ENCODE data around the gene NKD1. TPM values are rescaled to one million over a fixed set of nuclear protein-coding genes. Genes with fewer than 3 reads are reported as not detected.

Gene NKD1
- total RNA-seq, 6 donors from 2014 or later = 9.9 to 59.7 (median 21.4) TPM

DNA sequence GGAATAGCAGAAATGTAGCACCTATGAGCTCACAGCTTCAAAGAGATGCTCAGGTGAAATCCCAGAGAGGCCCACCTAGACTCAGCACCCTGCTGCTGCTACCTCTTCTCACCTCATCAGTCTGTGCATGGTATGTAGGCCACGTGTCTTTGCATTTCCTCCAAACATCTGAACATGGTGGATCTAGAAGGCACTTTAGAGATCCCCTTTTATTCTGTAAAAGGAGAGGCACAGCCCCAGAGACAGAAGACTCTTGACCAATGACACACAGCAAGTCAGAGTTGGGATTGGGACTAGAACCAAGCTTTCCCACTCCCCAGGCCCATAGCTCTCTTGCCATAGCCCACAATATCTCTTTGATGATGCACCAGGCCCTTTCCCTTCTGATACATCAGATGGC lies 19.4 kb upstream of the NKD1 start:
- no peak for DNase-seq
- H3K36me3 ChIP-seq = no peaks in the 10 kb centered on the region
- H3K4me3 ChIP-seq = no peak overlapping the region
- H3K27me3 ChIP-seq = no peaks in the 10 kb centered on the region
- no peak for ATAC-seq (ENCODE audit: low FRiP score in 2 of 2)
- H3K4me1 ChIP-seq = no peaks in the 10 kb centered on the region
- TF ChIP-seq EP300 (IDR thresholded peaks at IDR 0.05) = no peak
- TF ChIP-seq POLR2A (IDR thresholded peaks at IDR 0.05) = no peak
- TF ChIP-seq, protein P1, sequence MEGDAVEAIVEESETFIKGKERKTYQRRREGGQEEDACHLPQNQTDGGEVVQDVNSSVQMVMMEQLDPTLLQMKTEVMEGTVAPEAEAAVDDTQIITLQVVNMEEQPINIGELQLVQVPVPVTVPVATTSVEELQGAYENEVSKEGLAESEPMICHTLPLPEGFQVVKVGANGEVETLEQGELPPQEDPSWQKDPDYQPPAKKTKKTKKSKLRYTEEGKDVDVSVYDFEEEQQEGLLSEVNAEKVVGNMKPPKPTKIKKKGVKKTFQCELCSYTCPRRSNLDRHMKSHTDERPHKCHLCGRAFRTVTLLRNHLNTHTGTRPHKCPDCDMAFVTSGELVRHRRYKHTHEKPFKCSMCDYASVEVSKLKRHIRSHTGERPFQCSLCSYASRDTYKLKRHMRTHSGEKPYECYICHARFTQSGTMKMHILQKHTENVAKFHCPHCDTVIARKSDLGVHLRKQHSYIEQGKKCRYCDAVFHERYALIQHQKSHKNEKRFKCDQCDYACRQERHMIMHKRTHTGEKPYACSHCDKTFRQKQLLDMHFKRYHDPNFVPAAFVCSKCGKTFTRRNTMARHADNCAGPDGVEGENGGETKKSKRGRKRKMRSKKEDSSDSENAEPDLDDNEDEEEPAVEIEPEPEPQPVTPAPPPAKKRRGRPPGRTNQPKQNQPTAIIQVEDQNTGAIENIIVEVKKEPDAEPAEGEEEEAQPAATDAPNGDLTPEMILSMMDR (IDR thresholded peaks at IDR 0.05) = no peak
- no peak for TF ChIP-seq POLR2AphosphoS5 (IDR thresholded peaks at IDR 0.05)
- 67 to 77% methylated on average over 1 of the region's 1 CpG for WGBS, 2 donors
- H3K9me3 ChIP-seq = peaks cover 0 to 6% (median 0%) of the 10 kb centered on the region in 4 donors
- no peak overlapping the region for H3K27ac ChIP-seq

DNA sequence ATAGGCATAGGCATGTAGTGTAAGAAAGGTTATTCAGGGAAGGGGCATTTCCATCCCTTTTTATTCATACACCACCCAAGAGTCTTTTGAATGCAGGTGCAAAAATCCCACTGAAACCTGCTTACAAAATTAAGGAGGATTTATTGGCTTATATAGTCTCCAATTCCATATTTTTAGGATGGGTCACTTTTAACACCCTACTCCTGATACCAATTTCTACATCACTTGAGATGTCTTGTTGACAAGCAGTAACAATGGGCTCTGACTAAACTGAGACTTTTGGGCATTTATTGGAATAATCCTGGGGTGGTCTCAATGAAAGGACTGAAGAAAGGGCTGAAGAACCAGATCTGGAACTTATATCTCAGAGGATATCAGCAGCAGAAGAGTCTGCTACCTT lies 18.9 kb upstream of the NKD1 start:
- H3K4me3 ChIP-seq = no peak overlapping the region
- ATAC-seq (ENCODE audit: low FRiP score in 2 of 2) = no peak
- DNase-seq = no peak
- TF ChIP-seq POLR2AphosphoS5 (IDR thresholded peaks at IDR 0.05) = no peak
- TF ChIP-seq EP300 (IDR thresholded peaks at IDR 0.05) = no peak
- TF ChIP-seq, protein P1 (IDR thresholded peaks at IDR 0.05) = no peak
- no peaks in the 10 kb centered on the region for H3K27me3 ChIP-seq
- H3K4me1 ChIP-seq = no peaks in the 10 kb centered on the region
- no peaks in the 10 kb centered on the region for H3K36me3 ChIP-seq
- no peak overlapping the region for H3K27ac ChIP-seq
- peaks cover 0 to 6% (median 0%) of the 10 kb centered on the region in 4 donors for H3K9me3 ChIP-seq

DNA sequence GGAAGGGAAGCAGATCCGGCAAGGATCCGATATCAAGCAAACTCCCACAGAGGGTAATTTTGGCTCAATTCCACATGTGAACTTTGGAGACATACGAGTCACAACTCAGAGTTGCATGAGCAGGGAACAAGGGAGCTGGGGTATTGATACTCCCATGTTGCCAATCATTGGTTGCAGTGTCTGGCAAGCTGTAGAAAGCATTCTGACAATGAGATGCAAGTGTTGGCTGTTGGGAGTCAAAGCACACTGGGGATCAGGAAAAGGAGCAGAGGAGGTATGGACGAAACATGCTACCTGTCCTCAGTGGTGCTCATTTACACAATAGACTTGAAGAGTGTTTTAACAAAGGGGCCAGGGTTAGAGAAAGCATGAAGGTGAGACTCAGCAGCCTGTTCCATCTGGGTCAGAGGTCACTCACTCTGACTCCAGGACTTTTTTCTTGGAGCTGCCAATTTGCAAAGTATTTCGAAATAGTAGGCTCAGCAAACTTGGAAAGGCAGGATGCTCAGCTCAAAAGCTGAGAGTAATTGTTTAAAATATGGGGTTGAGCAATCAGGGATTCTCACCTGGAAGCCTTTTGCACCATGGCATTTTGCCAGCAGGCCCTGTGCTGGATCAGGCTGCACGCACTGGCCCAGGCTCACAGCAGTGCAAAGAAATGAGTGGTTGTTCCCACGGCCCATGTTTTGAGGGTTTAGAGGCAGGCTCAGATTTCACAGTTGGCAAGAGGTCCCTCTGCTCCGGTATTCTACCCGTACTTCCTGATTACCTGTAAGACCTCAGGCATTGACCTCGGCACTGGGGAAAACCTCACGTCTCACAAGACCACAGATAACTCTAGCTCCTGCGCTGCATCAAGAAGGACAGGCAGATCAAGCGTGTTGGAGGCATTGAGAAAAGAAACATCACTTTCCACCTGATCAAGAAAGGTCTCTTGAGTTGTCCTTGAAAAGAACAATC lies 17.6 kb upstream of the NKD1 start:
- no peaks in the 10 kb centered on the region for H3K27me3 ChIP-seq
- H3K4me1 ChIP-seq = no peaks in the 10 kb centered on the region
- ATAC-seq (ENCODE audit: low FRiP score in 2 of 2) (no peak), DNase-seq (peak in 1 of 2 donors; percentile 68)
- peaks cover 0 to 6% (median 0%) of the 10 kb centered on the region in 4 donors for H3K9me3 ChIP-seq
- no peak overlapping the region for H3K4me3 ChIP-seq
- no peak overlapping the region for H3K27ac ChIP-seq
- no peaks in the 10 kb centered on the region for H3K36me3 ChIP-seq
- TF ChIP-seq POLR2A (IDR thresholded peaks at IDR 0.05) (no peak), POLR2AphosphoS5 (IDR thresholded peaks at IDR 0.05) (no peak), EP300 (IDR thresholded peaks at IDR 0.05) (no peak)
- TF ChIP-seq, protein P1 (IDR thresholded peaks at IDR 0.05) = no peak
- WGBS, 2 donors = 63 to 71% methylated on average over 11 to 13 of the region's 13 CpGs

DNA sequence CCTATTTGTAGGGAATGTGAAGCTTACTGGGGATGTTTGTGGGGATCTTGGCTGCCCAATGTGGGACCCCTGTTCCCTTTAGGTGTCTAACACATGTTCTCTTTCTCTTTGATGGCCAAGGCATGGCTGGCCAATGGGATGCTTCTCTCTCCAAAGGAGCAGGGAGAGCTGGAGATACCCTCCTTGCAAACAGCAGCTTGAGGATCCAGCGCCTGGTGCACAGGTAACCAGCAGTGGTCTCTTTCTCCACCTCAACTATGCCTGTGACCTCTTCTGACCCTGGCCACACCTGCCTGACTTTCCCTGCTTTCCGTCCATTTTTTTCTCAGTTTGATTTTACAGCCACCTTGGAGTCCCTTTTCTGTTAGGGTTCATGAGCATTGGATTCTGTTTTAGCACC lies 16.8 kb upstream of the NKD1 start:
- DNase-seq (no peak), ATAC-seq (ENCODE audit: low FRiP score in 2 of 2) (no peak)
- Histone ChIP-seq H3K4me1 (no peaks in the 10 kb centered on the region), H3K36me3 (no peaks in the 10 kb centered on the region), H3K27me3 (no peaks in the 10 kb centered on the region), H3K9me3 (peaks cover 0 to 6% (median 0%) of the 10 kb centered on the region in 4 donors), H3K4me3 (no peak overlapping the region), H3K27ac (no peak overlapping the region)
- TF ChIP-seq, protein P1 (IDR thresholded peaks at IDR 0.05) = no peak
- 89 to 93% methylated on average over 2 of the region's 2 CpGs for WGBS, 2 donors

DNA sequence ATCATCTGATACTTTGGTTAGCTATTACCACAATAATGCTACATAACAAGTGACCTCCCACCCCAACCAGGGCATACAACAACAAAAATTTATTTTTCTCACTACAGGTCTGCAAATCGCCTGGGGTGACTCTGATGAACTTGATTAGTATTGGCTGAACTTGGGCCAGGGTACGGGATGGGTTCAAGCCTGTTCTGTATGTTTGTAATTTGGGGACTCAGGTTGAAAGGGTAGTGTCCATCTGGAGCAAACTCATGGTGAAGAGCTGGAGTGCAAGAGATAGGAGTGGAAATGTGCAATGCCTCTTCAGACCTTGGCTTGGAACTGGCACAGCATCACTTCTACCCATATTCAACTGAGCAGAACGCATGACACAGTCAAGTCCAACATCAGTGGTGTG lies 16.3 kb upstream of the NKD1 start:
- Histone ChIP-seq H3K4me3 (no peak overlapping the region), H3K27ac (no peak overlapping the region), H3K9me3 (peaks cover 0 to 6% (median 0%) of the 10 kb centered on the region in 4 donors), H3K36me3 (no peaks in the 10 kb centered on the region), H3K27me3 (no peaks in the 10 kb centered on the region), H3K4me1 (no peaks in the 10 kb centered on the region)
- ATAC-seq (ENCODE audit: low FRiP score in 2 of 2) = no peak
- 83 to 86% methylated on average over 3 of the region's 3 CpGs for WGBS, 2 donors
- TF ChIP-seq, protein P1 (IDR thresholded peaks at IDR 0.05) = no peak
- no peak for TF ChIP-seq EP300 (IDR thresholded peaks at IDR 0.05)
- no peak for TF ChIP-seq POLR2AphosphoS5 (IDR thresholded peaks at IDR 0.05)
- TF ChIP-seq POLR2A (IDR thresholded peaks at IDR 0.05) = no peak
- DNase-seq = no peak
